Measurements from ENCODE around the gene EIF3CL.
"Not testable (repeated sequence)": the region's sequence is repeated elsewhere in the genome, so short reads cannot be mapped to it uniquely, and the experiment has no call there.

EIF3CL gene

GRCh38 chr16:28403220-28404072, at the start of gene EIF3CL:
TSS of gene EIF3CL (minus strand) at chr16:28403841. CDS start at chr16:28403618, 223 bp downstream.
- H3K36me3 ChIP-seq (ENCODE audit: control insufficient read depth in 2 of 2, insufficient read depth in 2 of 2, low read length in 2 of 2); H3K9me3 ChIP-seq (ENCODE audit: control insufficient read depth in 2 of 2, low read length in 2 of 2); H3K27me3 ChIP-seq (ENCODE audit: control insufficient read depth in 1 of 2, insufficient read depth in 2 of 2, low read length in 2 of 2); H3K4me1 ChIP-seq (ENCODE audit: control insufficient read depth, insufficient read depth, low read length); H3K9ac ChIP-seq (ENCODE audit: low read length in 2 of 2); H3K27ac ChIP-seq (ENCODE audit: low read length): not testable (repeated sequence)
- peak within 1 kb of the TSS in 1 of 2 donors; percentile 47 for H3K4me3 ChIP-seq (ENCODE audit: low read length in 2 of 2)

- not testable (repeated sequence) for H3K27me3 ChIP-seq (ENCODE audit: control insufficient read depth in 1 of 2, insufficient read depth in 2 of 2, low read length in 2 of 2); H3K9ac ChIP-seq (ENCODE audit: low read length in 2 of 2); H3K9me3 ChIP-seq (ENCODE audit: control insufficient read depth in 2 of 2, low read length in 2 of 2); H3K4me1 ChIP-seq (ENCODE audit: control insufficient read depth, insufficient read depth, low read length); H3K27ac ChIP-seq (ENCODE audit: low read length); H3K36me3 ChIP-seq (ENCODE audit: control insufficient read depth in 2 of 2, insufficient read depth in 2 of 2, low read length in 2 of 2); H3K4me3 ChIP-seq (ENCODE audit: low read length in 2 of 2)
Observed at GRCh38 chr16:28447081-28447480, 43.4 kb upstream of the EIF3CL start.

GRCh38 chr16:28446388-28446787, 42.7 kb upstream of the EIF3CL start:
- H3K27ac ChIP-seq (ENCODE audit: low read length); H3K27me3 ChIP-seq (ENCODE audit: control insufficient read depth in 1 of 2, insufficient read depth in 2 of 2, low read length in 2 of 2); H3K36me3 ChIP-seq (ENCODE audit: control insufficient read depth in 2 of 2, insufficient read depth in 2 of 2, low read length in 2 of 2); H3K9me3 ChIP-seq (ENCODE audit: control insufficient read depth in 2 of 2, low read length in 2 of 2); H3K9ac ChIP-seq (ENCODE audit: low read length in 2 of 2); H3K4me1 ChIP-seq (ENCODE audit: control insufficient read depth, insufficient read depth, low read length); H3K4me3 ChIP-seq (ENCODE audit: low read length in 2 of 2): not testable (repeated sequence)

GRCh38 chr16:28443943-28444342, 40.3 kb upstream of the EIF3CL start:
- H3K9ac ChIP-seq (ENCODE audit: low read length in 2 of 2), result not testable (repeated sequence)

GRCh38 chr16:28438899-28439298, 35.3 kb upstream of the EIF3CL start:
- not testable (repeated sequence) for H3K4me3 ChIP-seq (ENCODE audit: low read length in 2 of 2); H3K9ac ChIP-seq (ENCODE audit: low read length in 2 of 2)

More at GRCh38 chr16:28443943-28444342, 40.3 kb upstream of the EIF3CL start:
- H3K27me3 ChIP-seq (ENCODE audit: control insufficient read depth in 1 of 2, insufficient read depth in 2 of 2, low read length in 2 of 2); H3K9me3 ChIP-seq (ENCODE audit: control insufficient read depth in 2 of 2, low read length in 2 of 2); H3K4me1 ChIP-seq (ENCODE audit: control insufficient read depth, insufficient read depth, low read length); H3K36me3 ChIP-seq (ENCODE audit: control insufficient read depth in 2 of 2, insufficient read depth in 2 of 2, low read length in 2 of 2); H3K4me3 ChIP-seq (ENCODE audit: low read length in 2 of 2); H3K27ac ChIP-seq (ENCODE audit: low read length): not testable (repeated sequence)

GRCh38 chr16:28435340-28435739, 31.7 kb upstream of the EIF3CL start:
- not testable (repeated sequence) for H3K4me3 ChIP-seq (ENCODE audit: low read length in 2 of 2); H3K9me3 ChIP-seq (ENCODE audit: control insufficient read depth in 2 of 2, low read length in 2 of 2); H3K27me3 ChIP-seq (ENCODE audit: control insufficient read depth in 1 of 2, insufficient read depth in 2 of 2, low read length in 2 of 2); H3K4me1 ChIP-seq (ENCODE audit: control insufficient read depth, insufficient read depth, low read length); H3K36me3 ChIP-seq (ENCODE audit: control insufficient read depth in 2 of 2, insufficient read depth in 2 of 2, low read length in 2 of 2); H3K27ac ChIP-seq (ENCODE audit: low read length); H3K9ac ChIP-seq (ENCODE audit: low read length in 2 of 2)

More at GRCh38 chr16:28438899-28439298, 35.3 kb upstream of the EIF3CL start:
- not testable (repeated sequence) for H3K27me3 ChIP-seq (ENCODE audit: control insufficient read depth in 1 of 2, insufficient read depth in 2 of 2, low read length in 2 of 2); H3K36me3 ChIP-seq (ENCODE audit: control insufficient read depth in 2 of 2, insufficient read depth in 2 of 2, low read length in 2 of 2); H3K4me1 ChIP-seq (ENCODE audit: control insufficient read depth, insufficient read depth, low read length); H3K9me3 ChIP-seq (ENCODE audit: control insufficient read depth in 2 of 2, low read length in 2 of 2); H3K27ac ChIP-seq (ENCODE audit: low read length)

GRCh38 chr16:28426060-28426680, 22.5 kb upstream of the EIF3CL start:
- H3K9ac ChIP-seq (ENCODE audit: low read length in 2 of 2); H3K36me3 ChIP-seq (ENCODE audit: control insufficient read depth in 2 of 2, insufficient read depth in 2 of 2, low read length in 2 of 2); H3K27ac ChIP-seq (ENCODE audit: low read length); H3K27me3 ChIP-seq (ENCODE audit: control insufficient read depth in 1 of 2, insufficient read depth in 2 of 2, low read length in 2 of 2); H3K4me3 ChIP-seq (ENCODE audit: low read length in 2 of 2); H3K9me3 ChIP-seq (ENCODE audit: control insufficient read depth in 2 of 2, low read length in 2 of 2); H3K4me1 ChIP-seq (ENCODE audit: control insufficient read depth, insufficient read depth, low read length): not testable (repeated sequence)

- not testable (repeated sequence) for H3K9me3 ChIP-seq (ENCODE audit: control insufficient read depth in 2 of 2, low read length in 2 of 2); H3K9ac ChIP-seq (ENCODE audit: low read length in 2 of 2); H3K4me3 ChIP-seq (ENCODE audit: low read length in 2 of 2); H3K36me3 ChIP-seq (ENCODE audit: control insufficient read depth in 2 of 2, insufficient read depth in 2 of 2, low read length in 2 of 2); H3K27me3 ChIP-seq (ENCODE audit: control insufficient read depth in 1 of 2, insufficient read depth in 2 of 2, low read length in 2 of 2); H3K4me1 ChIP-seq (ENCODE audit: control insufficient read depth, insufficient read depth, low read length); H3K27ac ChIP-seq (ENCODE audit: low read length)
Observed at GRCh38 chr16:28421071-28421750, 17.6 kb upstream of the EIF3CL start.

GRCh38 chr16:28417033-28417432, 13.4 kb upstream of the EIF3CL start:
- H3K4me3 ChIP-seq (ENCODE audit: low read length in 2 of 2); H3K4me1 ChIP-seq (ENCODE audit: control insufficient read depth, insufficient read depth, low read length); H3K27me3 ChIP-seq (ENCODE audit: control insufficient read depth in 1 of 2, insufficient read depth in 2 of 2, low read length in 2 of 2); H3K36me3 ChIP-seq (ENCODE audit: control insufficient read depth in 2 of 2, insufficient read depth in 2 of 2, low read length in 2 of 2); H3K9me3 ChIP-seq (ENCODE audit: control insufficient read depth in 2 of 2, low read length in 2 of 2); H3K9ac ChIP-seq (ENCODE audit: low read length in 2 of 2); H3K27ac ChIP-seq (ENCODE audit: low read length): not testable (repeated sequence)

GRCh38 chr16:28414530-28414929, 10.9 kb upstream of the EIF3CL start:
- not testable (repeated sequence) for H3K27ac ChIP-seq (ENCODE audit: low read length); H3K4me3 ChIP-seq (ENCODE audit: low read length in 2 of 2); H3K36me3 ChIP-seq (ENCODE audit: control insufficient read depth in 2 of 2, insufficient read depth in 2 of 2, low read length in 2 of 2); H3K27me3 ChIP-seq (ENCODE audit: control insufficient read depth in 1 of 2, insufficient read depth in 2 of 2, low read length in 2 of 2); H3K9ac ChIP-seq (ENCODE audit: low read length in 2 of 2); H3K9me3 ChIP-seq (ENCODE audit: control insufficient read depth in 2 of 2, low read length in 2 of 2); H3K4me1 ChIP-seq (ENCODE audit: control insufficient read depth, insufficient read depth, low read length)

- not testable (repeated sequence) for H3K9me3 ChIP-seq (ENCODE audit: control insufficient read depth in 2 of 2, low read length in 2 of 2); H3K4me3 ChIP-seq (ENCODE audit: low read length in 2 of 2); H3K27ac ChIP-seq (ENCODE audit: low read length); H3K9ac ChIP-seq (ENCODE audit: low read length in 2 of 2); H3K27me3 ChIP-seq (ENCODE audit: control insufficient read depth in 1 of 2, insufficient read depth in 2 of 2, low read length in 2 of 2); H3K4me1 ChIP-seq (ENCODE audit: control insufficient read depth, insufficient read depth, low read length); H3K36me3 ChIP-seq (ENCODE audit: control insufficient read depth in 2 of 2, insufficient read depth in 2 of 2, low read length in 2 of 2)
Observed at GRCh38 chr16:28413585-28413984, 9.9 kb upstream of the EIF3CL start.
